Measurements from ENCODE around the gene FAM32A.

GRCh38 chr19:16197188-16197621 is 12.0 kb downstream of the FAM32A start:
- no peak for TF ChIP-seq POLR2A (IDR thresholded peaks at IDR 0.05; ENCODE audit: low read depth, low read length)
- TF ChIP-seq POLR2AphosphoS5 (IDR thresholded peaks at IDR 0.05; ENCODE audit: low read depth, low read length), result no peak
